PC-3 (cell line): Measurements from ENCODE around the gene OR10A5. TPM values are rescaled to one million over a fixed set of nuclear protein-coding genes. Genes with fewer than 3 reads are reported as not detected.

Source experiments
- ATAC-seq: fragments of 200-7000 bp; cut with Tn5 transposase; 2 replicates; pipeline ENCODE4 v1.9.1; 2020; ENCODE audit warnings: mild to moderate bottlenecking, moderate library complexity
- BruUV-seq: library from RNA; stranded (reverse); fragments of 400-500 nt; replicated peaks from 2 replicates; lab custom pipeline; 2021; lab: Mats Ljungman, UMichigan
- CTCF ChIA-PET: fragments of 300-600 bp; sonication (Branson Sonifier 250); formaldehyde crosslinking; loops from one replicate; lab custom pipeline; 2022; ENCODE audit warnings: antibody characterized with exemption; lab: Charles Lee
- POLR2A ChIA-PET: fragments of 300-600 bp; sonication (Branson Sonifier 250); formaldehyde crosslinking; loops from one replicate; lab custom pipeline; 2022; ENCODE audit warnings: antibody characterized with exemption; ENCODE audit not compliant: unreplicated experiment; lab: Charles Lee
- DNase-seq: peaks from one replicate; pipeline ENCODE4 v3.0.0-alpha.2; 2015
- H2AFZ ChIP-seq: fragments of 300-600 bp; sonication (generic); 2 replicates; pipeline ENCODE4 v1.6.0; 2016; ENCODE audit warnings: antibody characterized with exemption, low read length
- H3F3A ChIP-seq: fragments of 300-600 bp; sonication (generic); one replicate; pipeline ENCODE4 v1.6.0; 2017; ENCODE audit warnings: antibody characterized with exemption, low read length, control low read depth, mild to moderate bottlenecking; ENCODE audit not compliant: unreplicated experiment
- H3K27ac ChIP-seq: fragments of 300-600 bp; sonication (generic); 2 replicates; pipeline ENCODE4 v1.5.1; 2016; ENCODE audit warnings: mild to moderate bottlenecking, low read length
- H3K27me3 ChIP-seq: fragments of 300-600 bp; sonication (generic); 2 replicates; pipeline ENCODE4 v1.6.1; 2016; ENCODE audit warnings: low read length, mixed read lengths
- H3K36me3 ChIP-seq: fragments of 300-600 bp; sonication (generic); 2 replicates; pipeline ENCODE4 v1.6.1; 2016; ENCODE audit warnings: low read depth, mixed run types, low read length, mixed read lengths
- H3K4me1 ChIP-seq: fragments of 300-600 bp; sonication (generic); 2 replicates; pipeline ENCODE4 v1.5.1; 2016; ENCODE audit warnings: low read length; ENCODE audit not compliant: insufficient read depth
- H3K4me2 ChIP-seq: fragments of 300-600 bp; sonication (generic); 2 replicates; pipeline ENCODE4 v1.6.0; 2016; ENCODE audit warnings: low read length
- H3K4me3 ChIP-seq: fragments of 300-600 bp; sonication (generic); 2 replicates; pipeline ENCODE4 v1.5.1; 2016; ENCODE audit warnings: mild to moderate bottlenecking, low read length, mixed read lengths
- H3K79me2 ChIP-seq: fragments of 300-600 bp; sonication (generic); 2 replicates; pipeline ENCODE4 v1.6.1; 2017; ENCODE audit warnings: low read length, mixed read lengths
- H3K9ac ChIP-seq: fragments of 300-600 bp; sonication (generic); 2 replicates; pipeline ENCODE4 v1.6.0; 2016; ENCODE audit warnings: mild to moderate bottlenecking, low read length
- H3K9me2 ChIP-seq: fragments of 300-600 bp; sonication (generic); replicated peaks from 2 replicates; pipeline ENCODE4 v1.6.1; 2016; ENCODE audit warnings: mixed run types, low read length, mixed read lengths
- H3K9me3 ChIP-seq: fragments of 300-600 bp; sonication (generic); 2 replicates; pipeline ENCODE4 v1.6.1; 2016; ENCODE audit warnings: low read length, mixed read lengths
- H4K20me1 ChIP-seq: fragments of 300-600 bp; sonication (generic); 2 replicates; pipeline ENCODE4 v1.6.1; 2016; ENCODE audit warnings: low read length, mixed read lengths
- CTCF ChIP-seq: fragments of 300-600 bp; sonication (generic); conservative IDR thresholded peaks from 2 replicates; pipeline ENCODE4 v1.5.1; 2017; ENCODE audit warnings: antibody characterized with exemption, low read depth, mild to moderate bottlenecking, low read length
- EZH2 ChIP-seq: fragments of 300-600 bp; sonication (generic); IDR thresholded peaks from one replicate; pipeline ENCODE4 v1.6.1; 2017; ENCODE audit warnings: antibody characterized with exemption, mild to moderate bottlenecking, low read length; ENCODE audit not compliant: unreplicated experiment
- EZH2phosphoT487 ChIP-seq: fragments of 300-600 bp; sonication (generic); IDR thresholded peaks from 2 replicates; pipeline ENCODE4 v1.6.1; 2018; ENCODE audit warnings: mild to moderate bottlenecking, antibody characterized with exemption, low read length, borderline replicate concordance
- intact Hi-C: fragments of 100-400 bp; cut with micrococcal nuclease; formaldehyde crosslinking; loops from 2 replicates; pipeline ENCODE4 v1.9.0; 2023
- total RNA-seq: library from RNA; depleted of rRNA; stranded (reverse); fragments of >200 nt; gene quantifications from 2 replicates; pipeline ENCODE4 v1.2.3, GENCODE V29; 2014

OR10A5 gene
- total RNA-seq, 1 experiment from 2014 or later, result not detected

- H3K27me3 ChIP-seq, result no peaks in the 10 kb centered on the region
- no peak overlapping the region for H3K9ac ChIP-seq
- H3K4me1 ChIP-seq, result no peaks in the 10 kb centered on the region
- no peaks in the 10 kb centered on the region for H3K36me3 ChIP-seq
- no peaks in the 10 kb centered on the region for H3K79me2 ChIP-seq
- CTCF ChIA-PET, result no interaction called here
- intact Hi-C loops, result no loop called here
- H3K4me2 ChIP-seq, result no peak overlapping the region
- H4K20me1 ChIP-seq, result no peaks in the 10 kb centered on the region
- ATAC-seq (no peak), DNase-seq (no peak)
- no peak overlapping the region for H3K4me3 ChIP-seq
- no peak for TF ChIP-seq EZH2phosphoT487
- TF ChIP-seq CTCF, result no peak
- TF ChIP-seq EZH2, result no peak
- no peaks in the 10 kb centered on the region for H3K9me2 ChIP-seq
- no peak overlapping the region for H2AFZ ChIP-seq
- H3F3A ChIP-seq, result no peaks in the 10 kb centered on the region
- no peaks in the 10 kb centered on the region for H3K9me3 ChIP-seq
- no TSS peak for BruUV-seq
- H3K27ac ChIP-seq, result no peak overlapping the region
- POLR2A ChIA-PET, result interaction anchor here (0.6 kb wide), 1 partner anchor 13 kb away, joined by 4 read pairs; no protein-coding TSS in a partner anchor
These were observed 43.3 kb downstream of the OR10A5 start for GRCh38 chr11:6888830-6889229.

- no peak overlapping the region for H3K4me3 ChIP-seq
- no peaks in the 10 kb centered on the region for H3K79me2 ChIP-seq
- no peaks in the 10 kb centered on the region for H3K9me2 ChIP-seq
- no peaks in the 10 kb centered on the region for H3K27me3 ChIP-seq
- ATAC-seq (no peak), DNase-seq (no peak)
- BruUV-seq, result no TSS peak
- H3K36me3 ChIP-seq, result no peaks in the 10 kb centered on the region
- intact Hi-C loops, result no loop called here
- H3K4me1 ChIP-seq, result no peaks in the 10 kb centered on the region
- TF ChIP-seq CTCF, result no peak
- no peak for TF ChIP-seq EZH2
- no peak for TF ChIP-seq EZH2phosphoT487
- no peak overlapping the region for H3K4me2 ChIP-seq
- H3K27ac ChIP-seq, result no peak overlapping the region
- no peaks in the 10 kb centered on the region for H4K20me1 ChIP-seq
- CTCF ChIA-PET, result no interaction called here
- H3K9me3 ChIP-seq, result no peaks in the 10 kb centered on the region
- POLR2A ChIA-PET, result no interaction called here
- H3K9ac ChIP-seq, result no peak overlapping the region
- no peaks in the 10 kb centered on the region for H3F3A ChIP-seq
- no peak overlapping the region for H2AFZ ChIP-seq
These were observed 44.4 kb downstream of the OR10A5 start for GRCh38 chr11:6889835-6890234.

GRCh38 chr11:6892400-6892799, 46.9 kb downstream of the OR10A5 start, which contains the start of gene OR2D2:
Gene OR2D2, minus strand, starts transcription at chr11:6892500. Its CDS starts 0 bp downstream, at chr11:6892500.
- ChIA-PET POLR2A (no interaction called here), CTCF (no interaction called here)
- intact Hi-C loops, result no loop called here
- Histone ChIP-seq H3K9me2 (no peaks in the 10 kb centered on the region), H3K36me3 (no peaks in the 10 kb centered on the region), H3F3A (no peaks in the 10 kb centered on the region), H4K20me1 (no peaks in the 10 kb centered on the region), H3K27ac (no peak within 1 kb of the TSS), H3K27me3 (no peaks in the 10 kb centered on the region), H3K4me1 (no peaks in the 10 kb centered on the region), H3K9ac (no peak within 1 kb of the TSS), H3K9me3 (no peaks in the 10 kb centered on the region), H2AFZ (no peak within 1 kb of the TSS), H3K79me2 (no peaks in the 10 kb centered on the region), H3K4me2 (no peak within 1 kb of the TSS), H3K4me3 (no peak within 1 kb of the TSS)
- TF ChIP-seq EZH2phosphoT487, result no peak
- TF ChIP-seq CTCF, result no peak
- no TSS peak for BruUV-seq
- no peak for ATAC-seq
- no peak for DNase-seq
